KMS-11 (cell line): ENCODE data around the gene ZNF561.

Experiments used
- H2AFZ ChIP-seq: fragments of 200-600 bp; sonication (generic); 2 replicates; pipeline ENCODE4 v1.6.1; 2016; ENCODE audit warnings: antibody characterized with exemption, mixed run types, low read depth
- H3K27ac ChIP-seq: fragments of 200-600 bp; sonication (generic); 2 replicates; pipeline ENCODE4 v1.6.1; 2016; ENCODE audit warnings: mild to moderate bottlenecking, mixed run types
- H3K27me3 ChIP-seq: fragments of 200-600 bp; sonication (generic); 2 replicates; pipeline ENCODE4 v1.6.1; 2017; ENCODE audit warnings: mild to moderate bottlenecking, low read depth, mixed run types, moderate library complexity; ENCODE audit not compliant: insufficient read depth
- H3K36me3 ChIP-seq: fragments of 200-600 bp; sonication (generic); 2 replicates; pipeline ENCODE4 v1.6.1; 2017; ENCODE audit warnings: mild to moderate bottlenecking, mixed run types; ENCODE audit not compliant: insufficient read depth
- H3K4me1 ChIP-seq: fragments of 200-600 bp; sonication (generic); 2 replicates; pipeline ENCODE4 v1.6.1; 2016; ENCODE audit warnings: mild to moderate bottlenecking, low read depth, mixed run types; ENCODE audit not compliant: poor library complexity, severe bottlenecking
- H3K4me2 ChIP-seq: fragments of 200-600 bp; sonication (generic); 2 replicates; pipeline ENCODE4 v1.7.0; 2016; ENCODE audit warnings: mild to moderate bottlenecking, mixed run types
- H3K4me3 ChIP-seq: fragments of 200-600 bp; sonication (generic); IDR thresholded peaks from 2 replicates; pipeline ENCODE4 v1.6.1; 2017; ENCODE audit warnings: low read depth, low read length, mixed read lengths; ENCODE audit not compliant: insufficient read depth
- H3K79me2 ChIP-seq: fragments of 200-600 bp; sonication (generic); 2 replicates; pipeline ENCODE4 v1.6.1; 2016; ENCODE audit warnings: low read depth, mixed run types; ENCODE audit not compliant: insufficient read depth
- H3K9ac ChIP-seq: fragments of 200-600 bp; sonication (generic); 2 replicates; pipeline ENCODE4 v1.6.1; 2016; ENCODE audit warnings: mild to moderate bottlenecking, mixed run types
- H4K20me1 ChIP-seq: fragments of 200-600 bp; sonication (generic); 2 replicates; pipeline ENCODE4 v1.6.1; 2016; ENCODE audit warnings: mild to moderate bottlenecking, mixed run types; ENCODE audit not compliant: insufficient read depth
- CTCF ChIP-seq: fragments of 200-600 bp; sonication (generic); conservative IDR thresholded peaks from 2 replicates; pipeline ENCODE4 v1.6.1; 2017; ENCODE audit warnings: low read depth, mild to moderate bottlenecking, antibody characterized with exemption, low read length, moderate library complexity, mixed read lengths

The ZNF561 gene

GRCh38 chr19:9566729-9567128, 54.3 kb downstream of the ZNF561 start:
- no peaks in the 10 kb centered on the region for H4K20me1 ChIP-seq
- no peaks in the 10 kb centered on the region for H3K27me3 ChIP-seq
- H3K27ac ChIP-seq: no peak overlapping the region
- H2AFZ ChIP-seq: no peak overlapping the region
- peaks cover 50% of the 10 kb centered on the region for H3K36me3 ChIP-seq
- no peak overlapping the region for H3K4me2 ChIP-seq
- TF ChIP-seq CTCF: no peak
- no peak overlapping the region for H3K9ac ChIP-seq
- H3K4me1 ChIP-seq: no peaks in the 10 kb centered on the region
- H3K79me2 ChIP-seq: peaks cover 37% of the 10 kb centered on the region; the same call in 1 of the 2 replicates
- no peak overlapping the region for H3K4me3 ChIP-seq

DNA sequence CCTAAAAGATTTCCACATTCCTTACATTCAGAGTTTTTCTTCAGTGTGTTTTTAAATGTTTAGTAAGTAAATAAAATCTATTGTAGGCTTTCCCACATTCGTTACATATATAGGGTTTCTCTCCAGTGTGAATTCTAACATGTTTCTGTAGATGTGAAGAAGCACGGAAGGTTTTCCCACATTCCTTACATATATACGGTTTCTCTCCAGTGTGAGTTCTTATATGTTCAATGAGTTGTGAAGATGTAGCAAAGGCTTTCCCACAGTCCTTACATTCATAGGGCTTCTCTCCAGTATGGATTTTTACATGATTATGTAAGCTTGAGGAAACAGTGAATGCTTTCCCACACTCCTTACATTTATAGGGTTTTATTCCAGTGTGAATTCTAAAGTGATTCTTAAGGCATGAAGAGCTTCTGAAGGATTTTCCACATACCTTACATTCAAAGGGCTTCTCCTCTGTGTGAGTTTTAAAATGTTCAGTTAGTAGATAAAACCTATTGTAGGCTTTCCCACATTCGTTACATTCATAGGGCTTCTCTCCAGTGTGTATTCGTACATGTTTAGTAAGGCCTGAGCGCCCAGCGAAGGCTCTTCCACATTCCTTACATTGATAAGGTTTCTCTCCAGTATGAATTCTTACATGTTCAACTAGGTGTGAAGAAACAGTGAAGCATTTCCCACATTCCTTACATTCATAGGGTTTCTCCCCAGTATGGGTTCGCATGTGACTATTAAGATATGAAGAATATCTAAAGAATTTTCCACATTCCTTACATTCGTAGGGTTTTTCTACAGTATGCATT, 54.9 kb downstream of the ZNF561 start:
- TF ChIP-seq CTCF: no peak
- Histone ChIP-seq H3K4me3 (no peak overlapping the region), H3K9ac (no peak overlapping the region), H3K79me2 (peaks cover 31% of the 10 kb centered on the region; the same call in 1 of the 2 replicates), H2AFZ (no peak overlapping the region), H4K20me1 (no peaks in the 10 kb centered on the region), H3K4me2 (no peak overlapping the region), H3K27ac (no peak overlapping the region), H3K36me3 (peaks cover 50% of the 10 kb centered on the region), H3K27me3 (no peaks in the 10 kb centered on the region), H3K4me1 (no peaks in the 10 kb centered on the region)
